HepG2 (cell line): ENCODE results near the gene PXDC1. TPM values are rescaled to one million over a fixed set of nuclear protein-coding genes. Genes with fewer than 3 reads are reported as not detected.

Experiments used
- ATAC-seq: fragments of 200-7000 bp; cut with Tn5 transposase; 3 replicates; pipeline ENCODE4 v1.9.1; 2020; ENCODE audit warnings: mild to moderate bottlenecking, moderate library complexity
- BruUV-seq: library from RNA; stranded (reverse); fragments of 400-500 nt; replicated peaks from 2 replicates; lab custom pipeline; 2021; lab: Mats Ljungman, UMichigan
- CTCF ChIA-PET: fragments of 300-600 bp; formaldehyde crosslinking; extraction: SDS; loops from one replicate; lab custom pipeline; 2021; ENCODE audit warnings: low total read pairs, inconsistent platforms, low intra/inter-chr PET ratio; lab: Yijun Ruan, JAX
- POLR2A ChIA-PET: fragments of 350-600 bp; sonication (Branson Sonifier 250); formaldehyde crosslinking; loops from one replicate; lab custom pipeline; 2020; ENCODE audit warnings: antibody characterized with exemption, inconsistent platforms; lab: Yijun Ruan, JAX
- DNase-seq: peaks from one replicate; pipeline ENCODE4 v3.0.0-alpha.2; 2015; ENCODE audit warnings: low spot score
- FAIRE-seq: peaks from 3 replicates; lab custom pipeline; 2011; peaks lifted over from hg19 to GRCh38; lab: Jason Lieb, UNC
- H2AFZ ChIP-seq: one replicate; pipeline ENCODE4 v1.6.1; 2011; ENCODE audit warnings: low read length, inconsistent platforms
- H3K27ac ChIP-seq: fragments of 300-600 bp; 3 replicates; pipeline ENCODE4 v1.8.0; 2011; ENCODE audit warnings: mixed run types, mild to moderate bottlenecking, mixed read lengths, low read length, inconsistent platforms; ENCODE audit not compliant: insufficient read depth; ENCODE audit errors: extremely low read length
- H3K27me3 ChIP-seq, 2 experiments: fragments of 200-600 bp in 1 of 2; 2 replicates in 1 of 2; 3 replicates in 1 of 2; pipeline versions ENCODE4 v1.6.0 to v1.8.0; 2011; ENCODE audit warnings: low read length in 2 of 2, mild to moderate bottlenecking in 2 of 2, moderate library complexity in 2 of 2, inconsistent platforms in 1 of 2; ENCODE audit not compliant: insufficient read depth in 2 of 2, control insufficient read depth in 1 of 2
- H3K36me3 ChIP-seq, 2 experiments: fragments of 200-600 bp in 1 of 2; replicated peaks in 1 of 2; 2 replicates in 1 of 2; 3 replicates in 1 of 2; pipeline versions ENCODE4 v1.5.1 to v1.8.0; 2011; ENCODE audit warnings: low read length in 2 of 2, inconsistent platforms in 1 of 2; ENCODE audit not compliant: insufficient read depth in 2 of 2, control insufficient read depth in 1 of 2
- H3K4me1 ChIP-seq: 2 replicates; pipeline ENCODE4 v1.5.1; 2012; ENCODE audit warnings: low read length, inconsistent platforms; ENCODE audit not compliant: insufficient read depth
- H3K4me2 ChIP-seq: 2 replicates; pipeline ENCODE4 v1.6.0; 2011; ENCODE audit warnings: low read depth, low read length, inconsistent platforms
- H3K4me3 ChIP-seq, 3 experiments: fragments of 200-600 bp in 1 of 3; sonication (generic), shearing (Covaris generic) in 1 of 3; replicated peaks in 1 of 3; 2 replicates each; pipeline ENCODE4 v1.5.1; 2011 to 2016; ENCODE audit warnings: low read length in 3 of 3, inconsistent platforms in 2 of 3, low read depth in 2 of 3, mild to moderate bottlenecking in 2 of 3, control low read depth in 1 of 3, mixed read lengths in 1 of 3; ENCODE audit not compliant: insufficient read depth in 1 of 3
- H3K79me2 ChIP-seq: one replicate; pipeline ENCODE4 v1.6.1; 2011; ENCODE audit warnings: low read length, inconsistent platforms; ENCODE audit not compliant: insufficient read depth
- H3K9ac ChIP-seq: 2 replicates; pipeline ENCODE4 v1.6.0; 2011; ENCODE audit warnings: mild to moderate bottlenecking, low read depth, low read length, inconsistent platforms; ENCODE audit not compliant: insufficient read depth
- H3K9me3 ChIP-seq: 2 replicates; pipeline ENCODE4 v1.5.1; 2012; ENCODE audit warnings: mild to moderate bottlenecking, low read length
- H4K20me1 ChIP-seq: 2 replicates; pipeline ENCODE4 v1.6.0; 2011; ENCODE audit warnings: inconsistent platforms, mild to moderate bottlenecking, low read length, moderate library complexity; ENCODE audit not compliant: insufficient read depth
- CAMTA2 ChIP-seq: sonication (generic); formaldehyde crosslinking; IDR thresholded peaks from 2 replicates; pipeline ENCODE4 v1.4.0; 2020; ENCODE audit warnings: mild to moderate bottlenecking, missing genetic modification reagents, borderline replicate concordance
- ZKSCAN1 ChIP-seq: fragments of 150-350 bp; IDR thresholded peaks from 2 replicates; pipeline ENCODE4 v1.6.1; 2014; ENCODE audit warnings: low read length
- ZKSCAN5 ChIP-seq: sonication (generic); formaldehyde crosslinking; IDR thresholded peaks from 2 replicates; pipeline ENCODE4 v1.5.1; 2020; ENCODE audit warnings: mild to moderate bottlenecking, missing genetic modification reagents
- ZNF550 ChIP-seq: sonication (generic); formaldehyde crosslinking; IDR thresholded peaks from 2 replicates; pipeline ENCODE4 v1.4.0; 2020; ENCODE audit warnings: mild to moderate bottlenecking, missing genetic modification reagents, borderline replicate concordance
- WGBS: methylation state at CpG from one replicate; pipeline ENCODE4 v1.1.6; 2017; ENCODE audit warnings: low lambda C conversion rate; 5-methylcytosine and 5-hydroxymethylcytosine counted together
- in situ Hi-C: cut with HindIII; loops from 2 replicates; pipeline ENCODE4 v1.10.0; 2017; ENCODE audit warnings: low pct_unique_long_range_greater_than_20kb; ENCODE audit not compliant: extremely low pct_ligation_motif_present
- intact Hi-C: fragments of 100-400 bp; cut with micrococcal nuclease; formaldehyde crosslinking; loops from one replicate; pipeline ENCODE4 v1.10.0; 2022; ENCODE audit not compliant: unreplicated experiment
- polyA plus RNA-seq, 8 experiments: library from polyadenylated mRNA; depleted of rRNA in 3 of 8; stranded (reverse) in 7 of 8; unstranded in 1 of 8; fragments of >200 nt; fragmentation: Illumina TruSeq in 4 of 8; extraction: Trizol in 4 of 8; gene quantifications; 2 replicates each; pipeline versions ENCODE4 v1.2.1 to v1.2.3, GENCODE V29; 2011 to 2016; ENCODE audit warnings: low read depth in 4 of 8, missing spikeins in 1 of 8, mixed read lengths in 1 of 8; ENCODE audit not compliant: insufficient read depth in 1 of 8
- total RNA-seq, 5 experiments: library from RNA; depleted of rRNA; stranded (reverse); fragments of >200 nt; fragmentation: Illumina TruSeq; extraction: Trizol; gene quantifications; 2 replicates each; pipeline ENCODE4 v1.2.3, GENCODE V29; 2016; ENCODE audit warnings: low read depth in 1 of 5
- TF ChIP-seq, protein P1 (sequence below): sonication (generic); formaldehyde crosslinking; IDR thresholded peaks from 2 replicates; pipeline ENCODE4 v1.9.0; 2021; ENCODE audit warnings: missing genetic modification reagents, borderline replicate concordance
- TF ChIP-seq, protein P2 (sequence below): sonication (generic); formaldehyde crosslinking; IDR thresholded peaks from 2 replicates; pipeline ENCODE4 v1.4.0; 2020; ENCODE audit warnings: missing genetic modification reagents, borderline replicate concordance
- TF ChIP-seq, protein P3 (sequence below): sonication (generic); formaldehyde crosslinking; IDR thresholded peaks from 2 replicates; pipeline ENCODE4 v1.4.0; 2020; ENCODE audit warnings: missing genetic modification reagents

PXDC1 gene
- total and polyA plus RNA-seq, 2 of the 13 experiments (the other 11 are each of a cell fraction or from before 2014, with no cell fraction given), result 32.4 to 34.7 TPM

DNA sequence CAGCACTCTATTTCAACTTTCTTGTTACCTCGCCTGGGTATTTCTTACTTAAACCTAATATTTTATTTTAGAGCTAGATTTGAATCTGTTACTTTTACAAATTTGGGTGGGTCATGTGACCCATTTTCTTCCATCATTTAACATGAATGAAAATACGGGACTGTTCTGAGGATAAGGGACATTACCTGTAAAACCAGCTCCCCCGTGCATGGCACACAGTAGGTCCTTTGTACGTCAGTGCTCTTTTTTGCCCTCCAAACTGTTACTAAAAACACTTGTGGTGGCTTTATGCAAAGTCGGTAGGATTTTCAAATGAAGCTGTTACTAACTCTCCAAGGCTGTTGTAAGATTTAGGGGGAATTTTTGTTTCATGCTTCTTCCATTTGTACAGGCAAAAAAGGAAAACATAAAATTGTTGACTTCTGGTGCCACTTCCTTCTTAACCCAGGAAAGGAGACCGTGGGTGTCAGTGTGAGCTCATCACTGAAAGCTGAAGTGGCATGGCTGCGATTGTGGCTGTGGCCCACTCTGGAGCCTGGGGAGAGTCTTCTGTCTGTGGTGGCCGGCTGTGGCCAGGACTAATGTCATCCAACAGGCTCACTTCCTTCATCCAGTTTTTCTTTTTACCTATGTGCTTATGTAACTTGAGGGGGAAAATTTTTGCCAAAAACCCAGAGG, 40.2 kb upstream of the PXDC1 start:
- Histone ChIP-seq H3K9ac (no peak overlapping the region), H3K79me2 (peaks cover 8% of the 10 kb centered on the region), H3K27ac (no peak overlapping the region), H4K20me1 (no peaks in the 10 kb centered on the region), H3K9me3 (no peaks in the 10 kb centered on the region), H3K36me3 (no peaks in the 10 kb centered on the region), H3K4me2 (no peak overlapping the region), H3K4me1 (peaks cover 60% of the 10 kb centered on the region), H2AFZ (no peak overlapping the region), H3K4me3 (no peak overlapping the region), H3K27me3 (no peaks in the 10 kb centered on the region)
- 93% methylated on average over 8 of the region's 8 CpGs for WGBS
- intact Hi-C loops (no loop called here), in situ Hi-C loops (no loop called here)
- CTCF ChIA-PET, result no interaction called here
- ATAC-seq (no peak), FAIRE-seq (no peak), DNase-seq (no peak)
- TF ChIP-seq ZKSCAN5 (CRISPR knock-in tag) (no peak), ZKSCAN1 (peak; percentile 92), CAMTA2 (CRISPR knock-in tag) (no peak), ZNF550 (CRISPR knock-in tag) (no peak)
- TF ChIP-seq, protein P1, sequence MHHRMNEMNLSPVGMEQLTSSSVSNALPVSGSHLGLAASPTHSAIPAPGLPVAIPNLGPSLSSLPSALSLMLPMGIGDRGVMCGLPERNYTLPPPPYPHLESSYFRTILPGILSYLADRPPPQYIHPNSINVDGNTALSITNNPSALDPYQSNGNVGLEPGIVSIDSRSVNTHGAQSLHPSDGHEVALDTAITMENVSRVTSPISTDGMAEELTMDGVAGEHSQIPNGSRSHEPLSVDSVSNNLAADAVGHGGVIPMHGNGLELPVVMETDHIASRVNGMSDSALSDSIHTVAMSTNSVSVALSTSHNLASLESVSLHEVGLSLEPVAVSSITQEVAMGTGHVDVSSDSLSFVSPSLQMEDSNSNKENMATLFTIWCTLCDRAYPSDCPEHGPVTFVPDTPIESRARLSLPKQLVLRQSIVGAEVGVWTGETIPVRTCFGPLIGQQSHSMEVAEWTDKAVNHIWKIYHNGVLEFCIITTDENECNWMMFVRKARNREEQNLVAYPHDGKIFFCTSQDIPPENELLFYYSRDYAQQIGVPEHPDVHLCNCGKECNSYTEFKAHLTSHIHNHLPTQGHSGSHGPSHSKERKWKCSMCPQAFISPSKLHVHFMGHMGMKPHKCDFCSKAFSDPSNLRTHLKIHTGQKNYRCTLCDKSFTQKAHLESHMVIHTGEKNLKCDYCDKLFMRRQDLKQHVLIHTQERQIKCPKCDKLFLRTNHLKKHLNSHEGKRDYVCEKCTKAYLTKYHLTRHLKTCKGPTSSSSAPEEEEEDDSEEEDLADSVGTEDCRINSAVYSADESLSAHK (CRISPR knock-in tag), result no peak
- TF ChIP-seq, protein P2, sequence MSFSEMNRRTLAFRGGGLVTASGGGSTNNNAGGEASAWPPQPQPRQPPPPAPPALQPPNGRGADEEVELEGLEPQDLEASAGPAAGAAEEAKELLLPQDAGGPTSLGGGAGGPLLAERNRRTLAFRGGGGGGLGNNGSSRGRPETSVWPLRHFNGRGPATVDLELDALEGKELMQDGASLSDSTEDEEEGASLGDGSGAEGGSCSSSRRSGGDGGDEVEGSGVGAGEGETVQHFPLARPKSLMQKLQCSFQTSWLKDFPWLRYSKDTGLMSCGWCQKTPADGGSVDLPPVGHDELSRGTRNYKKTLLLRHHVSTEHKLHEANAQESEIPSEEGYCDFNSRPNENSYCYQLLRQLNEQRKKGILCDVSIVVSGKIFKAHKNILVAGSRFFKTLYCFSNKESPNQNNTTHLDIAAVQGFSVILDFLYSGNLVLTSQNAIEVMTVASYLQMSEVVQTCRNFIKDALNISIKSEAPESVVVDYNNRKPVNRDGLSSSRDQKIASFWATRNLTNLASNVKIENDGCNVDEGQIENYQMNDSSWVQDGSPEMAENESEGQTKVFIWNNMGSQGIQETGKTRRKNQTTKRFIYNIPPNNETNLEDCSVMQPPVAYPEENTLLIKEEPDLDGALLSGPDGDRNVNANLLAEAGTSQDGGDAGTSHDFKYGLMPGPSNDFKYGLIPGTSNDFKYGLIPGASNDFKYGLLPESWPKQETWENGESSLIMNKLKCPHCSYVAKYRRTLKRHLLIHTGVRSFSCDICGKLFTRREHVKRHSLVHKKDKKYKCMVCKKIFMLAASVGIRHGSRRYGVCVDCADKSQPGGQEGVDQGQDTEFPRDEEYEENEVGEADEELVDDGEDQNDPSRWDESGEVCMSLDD, result no peak
- TF ChIP-seq, protein P3, sequence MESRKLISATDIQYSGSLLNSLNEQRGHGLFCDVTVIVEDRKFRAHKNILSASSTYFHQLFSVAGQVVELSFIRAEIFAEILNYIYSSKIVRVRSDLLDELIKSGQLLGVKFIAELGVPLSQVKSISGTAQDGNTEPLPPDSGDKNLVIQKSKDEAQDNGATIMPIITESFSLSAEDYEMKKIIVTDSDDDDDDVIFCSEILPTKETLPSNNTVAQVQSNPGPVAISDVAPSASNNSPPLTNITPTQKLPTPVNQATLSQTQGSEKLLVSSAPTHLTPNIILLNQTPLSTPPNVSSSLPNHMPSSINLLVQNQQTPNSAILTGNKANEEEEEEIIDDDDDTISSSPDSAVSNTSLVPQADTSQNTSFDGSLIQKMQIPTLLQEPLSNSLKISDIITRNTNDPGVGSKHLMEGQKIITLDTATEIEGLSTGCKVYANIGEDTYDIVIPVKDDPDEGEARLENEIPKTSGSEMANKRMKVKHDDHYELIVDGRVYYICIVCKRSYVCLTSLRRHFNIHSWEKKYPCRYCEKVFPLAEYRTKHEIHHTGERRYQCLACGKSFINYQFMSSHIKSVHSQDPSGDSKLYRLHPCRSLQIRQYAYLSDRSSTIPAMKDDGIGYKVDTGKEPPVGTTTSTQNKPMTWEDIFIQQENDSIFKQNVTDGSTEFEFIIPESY, result no peak
- BruUV-seq, result no TSS peak
- POLR2A ChIA-PET, result interaction anchor here (0.8 to 4.0 kb wide), 2 partner anchors 15 to 49 kb away, joined by 4 to 42 read pairs; no protein-coding TSS in a partner anchor
